B cell (primary cell): ENCODE measurements around the gene RNF32. TPM values are rescaled to one million over a fixed set of nuclear protein-coding genes. Genes with fewer than 3 reads are reported as not detected.

Source experiments
- ATAC-seq: fragments of 200-7000 bp; cut with Tn5 transposase; one replicate; pipeline ENCODE4 v1.10.0; 2021; ENCODE audit warnings: low read depth, mild to moderate bottlenecking, moderate number of reproducible peaks, moderate library complexity
- CTCF ChIA-PET: fragments of 350-600 bp; sonication (Branson Sonifier 250); formaldehyde crosslinking; loops from one replicate; lab custom pipeline; 2021; ENCODE audit warnings: antibody characterized with exemption, inconsistent platforms; lab: Charles Lee
- POLR2A ChIA-PET: fragments of 350-600 bp; sonication (Branson Sonifier 250); formaldehyde crosslinking; loops from one replicate; lab custom pipeline; 2021; ENCODE audit warnings: antibody characterized with exemption; lab: Charles Lee
- DNase-seq: peaks from one replicate; pipeline ENCODE4 v3.0.0; 2013
- H2AFZ ChIP-seq: 2 replicates; pipeline ENCODE4 v1.6.1; 2012; ENCODE audit warnings: mild to moderate bottlenecking, low read depth, low read length; ENCODE audit not compliant: insufficient read depth, poor library complexity, severe bottlenecking
- H3K27ac ChIP-seq, 2 donors: 1 replicate in 1 of 2; 2 replicates in 1 of 2; pipeline ENCODE4 v1.5.1; 2012 to 2013; ENCODE audit warnings: low read length in 2 of 2, mild to moderate bottlenecking in 2 of 2, moderate library complexity in 1 of 2
- H3K27me3 ChIP-seq, 4 experiments: fragments of 200-600 bp in 1 of 4; sonication (generic) in 1 of 4; replicated peaks in 1 of 4; 1 replicate in 2 of 4; 2 replicates in 2 of 4; pipeline versions ENCODE4 v1.6.1 to v1.7.0; 2013 to 2016; ENCODE audit warnings: low read length in 3 of 4, mild to moderate bottlenecking in 2 of 4, mixed read lengths in 1 of 4, moderate library complexity in 1 of 4; ENCODE audit not compliant: insufficient read depth in 4 of 4, control insufficient read depth in 3 of 4; ENCODE audit errors: control extremely low read depth in 1 of 4
- H3K36me3 ChIP-seq, 2 experiments: replicated peaks in 1 of 2; 1 replicate in 1 of 2; 2 replicates in 1 of 2; pipeline versions ENCODE4 v1.6.1 to v1.7.1; 2013; ENCODE audit warnings: low read length in 1 of 2; ENCODE audit not compliant: insufficient read depth in 2 of 2, control insufficient read depth in 1 of 2; ENCODE audit errors: control extremely low read depth in 1 of 2, extremely low read depth in 1 of 2
- H3K4me1 ChIP-seq, 2 donors: fragments of 200-600 bp in 1 of 2; sonication (generic) in 1 of 2; 1 replicate in 1 of 2; 2 replicates in 1 of 2; pipeline versions ENCODE4 v1.5.1 to v1.6.1; 2013 to 2017; ENCODE audit warnings: low read length in 2 of 2; ENCODE audit not compliant: control insufficient read depth in 2 of 2, insufficient read depth in 2 of 2
- H3K4me2 ChIP-seq: replicated peaks from 2 replicates; pipeline ENCODE3; 2012; ENCODE audit warnings: mild to moderate bottlenecking, low read depth, low read length; ENCODE audit not compliant: poor library complexity, severe bottlenecking
- H3K4me3 ChIP-seq, 5 experiments: fragments of 200-600 bp in 1 of 5; sonication (generic) in 1 of 5; 1 replicate in 3 of 5; 2 replicates in 2 of 5; pipeline versions ENCODE4 v1.5.1 to v1.7.0; 2011 to 2016; ENCODE audit warnings: low read length in 4 of 5, mild to moderate bottlenecking in 4 of 5, low read depth in 2 of 5, control low read depth in 1 of 5, moderate library complexity in 1 of 5; ENCODE audit not compliant: insufficient read depth in 1 of 5; ENCODE audit errors: control extremely low read depth in 1 of 5, extremely low read depth in 1 of 5
- H3K79me2 ChIP-seq: fragments of 200-600 bp; sonication (generic); one replicate; pipeline ENCODE4 v1.6.0; 2016; ENCODE audit warnings: low read length; ENCODE audit not compliant: control insufficient read depth, insufficient read depth
- H3K9ac ChIP-seq: fragments of 200-600 bp; sonication (generic); 2 replicates; pipeline ENCODE4 v1.6.1; 2017; ENCODE audit warnings: mild to moderate bottlenecking, low read length, moderate library complexity
- H3K9me3 ChIP-seq, 3 donors: one replicate each; pipeline versions ENCODE4 v1.6.1 to v1.7.1; 2013; ENCODE audit warnings: low read length in 2 of 3; ENCODE audit not compliant: control insufficient read depth in 2 of 3, insufficient read depth in 1 of 3; ENCODE audit errors: control extremely low read depth in 1 of 3
- H4K20me1 ChIP-seq: 2 replicates; pipeline ENCODE4 v1.6.0; 2012; ENCODE audit warnings: mild to moderate bottlenecking, low read length; ENCODE audit not compliant: insufficient read depth, control insufficient read depth, poor library complexity, severe bottlenecking
- H3K27ac Mint-ChIP-seq: one replicate; pipeline ENCODE4 v1.8.0; 2021; ENCODE audit warnings: mixed read lengths
- H3K27me3 Mint-ChIP-seq: one replicate; pipeline ENCODE4 v1.8.0; 2021; ENCODE audit warnings: mixed read lengths
- H3K4me1 Mint-ChIP-seq: one replicate; pipeline ENCODE4 v1.8.0; 2021; ENCODE audit warnings: mixed read lengths
- H3K4me3 Mint-ChIP-seq: one replicate; pipeline ENCODE4 v1.8.0; 2021; ENCODE audit warnings: mixed read lengths
- H3K9me3 Mint-ChIP-seq: one replicate; pipeline ENCODE4 v1.8.0; 2022; ENCODE audit warnings: mixed read lengths; ENCODE audit not compliant: insufficient read depth
- CTCF ChIP-seq: fragments of 200-600 bp; IDR thresholded peaks from one replicate; pipeline ENCODE4 v1.8.0; 2022; ENCODE audit warnings: antibody characterized with exemption, mild to moderate bottlenecking
- EZH2 ChIP-seq: IDR thresholded peaks from 2 replicates; pipeline ENCODE4 v1.6.1; 2012; ENCODE audit warnings: borderline replicate concordance, low read depth, mild to moderate bottlenecking, moderate library complexity, low read length; ENCODE audit not compliant: insufficient read depth, poor library complexity, severe bottlenecking
- WGBS: methylation state at CpG from one replicate; pipeline ENCODE4 v1.1.5; 2013; ENCODE audit warnings: missing lambda C conversion rate; ENCODE audit not compliant: insufficient coverage; 5-methylcytosine and 5-hydroxymethylcytosine counted together
- intact Hi-C: fragments of 100-400 bp; cut with micrococcal nuclease; formaldehyde crosslinking; loops from one replicate; pipeline ENCODE4 v1.10.0; 2022
- polyA plus RNA-seq: library from polyadenylated mRNA; depleted of rRNA; stranded (reverse); fragments of >200 nt; gene quantifications from 2 replicates; pipeline ENCODE4 v1.2.3, GENCODE V29; 2012
- total RNA-seq, 2 donors: library from RNA; stranded (reverse); fragments of 120-200 nt in 1 of 2; gene quantifications; 1 replicate in 1 of 2; 2 replicates in 1 of 2; pipeline versions ENCODE4 v1.2.3 to v1.2.4, GENCODE V29; 2013 to 2022

The RNF32 gene
- total and polyA plus RNA-seq, 2 donors (not counting 1 experiment from before 2014, with no cell fraction given): 1.6 to 2.3 TPM

GRCh38 chr7:156722043-156722826, 81.7 kb downstream of the RNF32 start:
- Histone ChIP-seq H3K9ac (no peak overlapping the region), H3K27me3 (no peaks in the 10 kb centered on the region), H3K4me1 (no peaks in the 10 kb centered on the region), H3K4me2 (no peak overlapping the region), H2AFZ (no peak overlapping the region), H3K79me2 (no peaks in the 10 kb centered on the region), H3K36me3 (peaks cover 9 to 14% of the 10 kb centered on the region in 2 experiments), H3K9me3 (no peaks in the 10 kb centered on the region), H3K27ac (no peak overlapping the region), H3K4me3 (no peak overlapping the region), H4K20me1 (no peaks in the 10 kb centered on the region)
- 100% methylated on average over 2 of the region's 4 CpGs for WGBS
- TF ChIP-seq EZH2: no peak
- TF ChIP-seq CTCF: no peak
- intact Hi-C loops: no loop called here
- Mint-ChIP-seq H3K4me1 (no peaks in the 10 kb centered on the region), H3K27me3 (no peaks in the 10 kb centered on the region), H3K4me3 (no peak overlapping the region), H3K9me3 (no peaks in the 10 kb centered on the region), H3K27ac (no peak overlapping the region)
- DNase-seq: no peak
- ATAC-seq: no peak
- POLR2A ChIA-PET: no interaction called here
- CTCF ChIA-PET: no interaction called here

- intact Hi-C loops: no loop called here
- H3K9ac ChIP-seq: no peak overlapping the region
- no peak for ATAC-seq
- Mint-ChIP-seq H3K4me1 (no peaks in the 10 kb centered on the region), H3K27ac (no peak overlapping the region), H3K27me3 (no peaks in the 10 kb centered on the region), H3K4me3 (no peak overlapping the region), H3K9me3 (no peaks in the 10 kb centered on the region)
- TF ChIP-seq EZH2: no peak
- TF ChIP-seq CTCF: no peak
- ChIA-PET POLR2A (no interaction called here), CTCF (no interaction called here)
- 100% methylated on average over 2 of the region's 5 CpGs for WGBS
- no peaks in the 10 kb centered on the region for H3K79me2 ChIP-seq
- no peak overlapping the region for H3K27ac ChIP-seq
- peaks cover 9 to 15% of the 10 kb centered on the region in 2 experiments for H3K36me3 ChIP-seq
- no peak overlapping the region for H3K4me3 ChIP-seq
- no peak overlapping the region for H3K4me2 ChIP-seq
- no peaks in the 10 kb centered on the region for H3K27me3 ChIP-seq
- no peak for DNase-seq
- no peaks in the 10 kb centered on the region for H4K20me1 ChIP-seq
- no peak overlapping the region for H2AFZ ChIP-seq
- H3K4me1 ChIP-seq: no peaks in the 10 kb centered on the region
- no peaks in the 10 kb centered on the region for H3K9me3 ChIP-seq
Observed at GRCh38 chr7:156725073-156725472, 84.5 kb downstream of the RNF32 start.
